Esophagus squamous epithelium (tissue), 4 donors: ENCODE measurements around the gene HSPA12A.

Source experiments
- POLR2A ChIP-seq, 4 donors: fragments of 450-650 bp; IDR thresholded peaks; one replicate each; pipeline ENCODE4 v1.6.1; 2017; ENCODE audit warnings: antibody characterized with exemption in 4 of 4, mild to moderate bottlenecking in 4 of 4, moderate library complexity in 3 of 4
- TF ChIP-seq, protein P1 (sequence below), 6 experiments: fragments of 450-650 bp in 4 of 6; fragments of 200-600 bp in 2 of 6; sonication (generic) in 2 of 6; IDR thresholded peaks; one replicate each; pipeline ENCODE4 v1.5.1; 2016 to 2019; ENCODE audit warnings: antibody characterized with exemption in 6 of 6, mild to moderate bottlenecking in 4 of 6, moderate library complexity in 4 of 6

DNA sequence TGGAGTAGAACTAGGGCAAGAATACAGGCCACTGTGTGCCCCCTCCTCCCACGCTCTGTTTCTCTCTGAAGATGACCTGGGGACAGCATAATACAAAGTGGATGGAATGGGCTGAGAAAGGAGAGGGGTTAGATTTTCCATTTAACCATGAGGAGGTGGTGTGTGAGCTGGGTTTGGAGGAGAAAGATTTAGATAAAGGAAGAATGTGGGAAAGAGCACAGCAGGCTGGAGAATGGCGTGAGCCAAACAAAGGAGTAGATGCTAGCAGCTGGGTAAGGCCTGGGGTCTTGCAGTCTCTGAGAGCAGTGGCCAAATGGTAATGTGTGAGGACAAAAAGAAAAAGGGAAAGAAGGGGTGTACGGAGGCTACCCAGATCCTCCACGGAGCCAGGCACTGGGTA lies 113.0 kb downstream of the HSPA12A start:
- TF ChIP-seq, protein P1, sequence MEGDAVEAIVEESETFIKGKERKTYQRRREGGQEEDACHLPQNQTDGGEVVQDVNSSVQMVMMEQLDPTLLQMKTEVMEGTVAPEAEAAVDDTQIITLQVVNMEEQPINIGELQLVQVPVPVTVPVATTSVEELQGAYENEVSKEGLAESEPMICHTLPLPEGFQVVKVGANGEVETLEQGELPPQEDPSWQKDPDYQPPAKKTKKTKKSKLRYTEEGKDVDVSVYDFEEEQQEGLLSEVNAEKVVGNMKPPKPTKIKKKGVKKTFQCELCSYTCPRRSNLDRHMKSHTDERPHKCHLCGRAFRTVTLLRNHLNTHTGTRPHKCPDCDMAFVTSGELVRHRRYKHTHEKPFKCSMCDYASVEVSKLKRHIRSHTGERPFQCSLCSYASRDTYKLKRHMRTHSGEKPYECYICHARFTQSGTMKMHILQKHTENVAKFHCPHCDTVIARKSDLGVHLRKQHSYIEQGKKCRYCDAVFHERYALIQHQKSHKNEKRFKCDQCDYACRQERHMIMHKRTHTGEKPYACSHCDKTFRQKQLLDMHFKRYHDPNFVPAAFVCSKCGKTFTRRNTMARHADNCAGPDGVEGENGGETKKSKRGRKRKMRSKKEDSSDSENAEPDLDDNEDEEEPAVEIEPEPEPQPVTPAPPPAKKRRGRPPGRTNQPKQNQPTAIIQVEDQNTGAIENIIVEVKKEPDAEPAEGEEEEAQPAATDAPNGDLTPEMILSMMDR (IDR thresholded peaks at IDR 0.05): no peak
- no peak for TF ChIP-seq POLR2A (IDR thresholded peaks at IDR 0.05)
